Daoy (cell line): ENCODE measurements around the gene COPA. TPM values are rescaled to one million over a fixed set of nuclear protein-coding genes. Genes with fewer than 3 reads are reported as not detected.

Source experiments
- DNase-seq: peaks from one replicate; pipeline ENCODE4 v3.0.0-alpha.2; 2015; ENCODE audit warnings: low read depth
- total RNA-seq: library from RNA; depleted of rRNA; stranded (reverse); fragments of >200 nt; shearing (Covaris generic); gene quantifications from 2 replicates; pipeline ENCODE4 v1.2.3, GENCODE V29; 2014

COPA gene
- total RNA-seq, 1 experiment from 2014 or later = 168 TPM

- no peak for DNase-seq
Measured at GRCh38 chr1:160363010-160363409, 20.0 kb upstream of the COPA start.

- no peak for DNase-seq
Measured at GRCh38 chr1:160362168-160362957, 19.3 kb upstream of the COPA start.

GRCh38 chr1:160361814-160362167 lies 18.7 kb upstream of the COPA start:
- no peak for DNase-seq

- no peak for DNase-seq
Measured at GRCh38 chr1:160361199-160361598, 18.1 kb upstream of the COPA start.

- DNase-seq = no peak
Measured at GRCh38 chr1:160360227-160360695, 17.2 kb upstream of the COPA start.

- no peak for DNase-seq
Measured at GRCh38 chr1:160359559-160360226, 16.6 kb upstream of the COPA start.

- no peak for DNase-seq
Measured at GRCh38 chr1:160358073-160358472, 15.0 kb upstream of the COPA start.

GRCh38 chr1:160357286-160358002 lies 14.4 kb upstream of the COPA start:
- no peak for DNase-seq

GRCh38 chr1:160354388-160354985 lies 11.4 kb upstream of the COPA start:
- DNase-seq = peak; percentile 12

GRCh38 chr1:160353223-160353622 lies 10.2 kb upstream of the COPA start:
- DNase-seq = no peak

GRCh38 chr1:160352555-160352954 lies 9.5 kb upstream of the COPA start:
- DNase-seq = no peak

- no peak for DNase-seq
Measured at GRCh38 chr1:160351629-160352028, 8.6 kb upstream of the COPA start.

- no peak for DNase-seq
Measured at GRCh38 chr1:160346958-160347357, 3.9 kb upstream of the COPA start.

GRCh38 chr1:160346463-160346862 lies 3.4 kb upstream of the COPA start:
- no peak for DNase-seq

- DNase-seq = no peak
Measured at GRCh38 chr1:160344936-160345335, 1.9 kb upstream of the COPA start.

GRCh38 chr1:160344241-160344640 lies 1.2 kb upstream of the COPA start:
- DNase-seq = no peak

GRCh38 chr1:160342526-160342925 lies 524 bp downstream of the COPA start:
- DNase-seq = no peak

- DNase-seq = no peak
Measured at GRCh38 chr1:160340866-160341265, 2.2 kb downstream of the COPA start.

GRCh38 chr1:160340146-160340545 lies 2.9 kb downstream of the COPA start:
- no peak for DNase-seq

GRCh38 chr1:160338580-160338979 lies 4.5 kb downstream of the COPA start:
- DNase-seq = no peak

GRCh38 chr1:160332516-160332915 lies 10.5 kb downstream of the COPA start:
- DNase-seq = no peak

- no peak for DNase-seq
Measured at GRCh38 chr1:160330119-160330518, 12.9 kb downstream of the COPA start.
